Right renal pelvis (tissue), 4 donors: ENCODE measurements around the gene CTIF. TPM values are rescaled to one million over a fixed set of nuclear protein-coding genes. Genes with fewer than 3 reads are reported as not detected.
"Not testable (repeated sequence)": the region's sequence is repeated elsewhere in the genome, so short reads cannot be mapped to it uniquely, and the experiment has no call there.

ENCODE experiments used
- DNase-seq, 4 donors: peaks; one replicate each; pipeline ENCODE4 v3.0.0-alpha.2; 2013; ENCODE audit warnings: low read depth in 4 of 4, low spot score in 3 of 4, missing footprints in 1 of 4
- polyA plus RNA-seq, 4 donors: library from polyadenylated mRNA; unstranded; fragments of 120-200 nt; gene quantifications; one replicate each; pipeline ENCODE4 v1.2.1, GENCODE V29; 2013; ENCODE audit not compliant: insufficient read length in 4 of 4

The CTIF gene
- polyA plus RNA-seq, 4 donors, result 19.1 to 21.8 (median 21.7) TPM

- no peak for DNase-seq
Measured at GRCh38 chr18:48638896-48639771, 100.3 kb downstream of the CTIF start.

GRCh38 chr18:48639772-48640432, 101.1 kb downstream of the CTIF start:
- DNase-seq, result no peak

- no peak for DNase-seq
Measured at GRCh38 chr18:48640566-48641270, 101.9 kb downstream of the CTIF start.

GRCh38 chr18:48641981-48642380, 103.2 kb downstream of the CTIF start:
- DNase-seq, result no peak

- no peak for DNase-seq
Measured at GRCh38 chr18:48642503-48642902, 103.7 kb downstream of the CTIF start.

GRCh38 chr18:48643262-48643661, 104.4 kb downstream of the CTIF start:
- DNase-seq, result no peak

DNA sequence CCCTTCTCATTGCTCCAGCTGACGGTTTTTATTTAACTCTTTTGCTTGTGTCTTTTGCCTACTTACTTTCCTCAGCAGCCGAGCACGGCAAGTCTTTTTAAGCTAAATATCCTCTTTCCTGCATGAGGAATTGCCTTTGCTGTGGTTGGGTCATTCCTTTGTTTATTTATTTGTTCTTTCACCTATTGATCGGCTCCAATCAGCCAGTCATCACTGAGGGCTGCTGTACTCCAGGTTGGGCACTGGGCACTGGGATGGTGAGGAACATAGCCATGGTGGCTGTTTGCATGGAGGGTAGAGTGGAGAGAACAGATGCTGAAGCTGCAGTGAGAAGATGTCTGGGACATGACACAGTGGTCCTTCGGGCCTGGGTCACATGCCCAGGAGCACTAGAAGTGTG, 105.2 kb downstream of the CTIF start:
- DNase-seq, result no peak

DNA sequence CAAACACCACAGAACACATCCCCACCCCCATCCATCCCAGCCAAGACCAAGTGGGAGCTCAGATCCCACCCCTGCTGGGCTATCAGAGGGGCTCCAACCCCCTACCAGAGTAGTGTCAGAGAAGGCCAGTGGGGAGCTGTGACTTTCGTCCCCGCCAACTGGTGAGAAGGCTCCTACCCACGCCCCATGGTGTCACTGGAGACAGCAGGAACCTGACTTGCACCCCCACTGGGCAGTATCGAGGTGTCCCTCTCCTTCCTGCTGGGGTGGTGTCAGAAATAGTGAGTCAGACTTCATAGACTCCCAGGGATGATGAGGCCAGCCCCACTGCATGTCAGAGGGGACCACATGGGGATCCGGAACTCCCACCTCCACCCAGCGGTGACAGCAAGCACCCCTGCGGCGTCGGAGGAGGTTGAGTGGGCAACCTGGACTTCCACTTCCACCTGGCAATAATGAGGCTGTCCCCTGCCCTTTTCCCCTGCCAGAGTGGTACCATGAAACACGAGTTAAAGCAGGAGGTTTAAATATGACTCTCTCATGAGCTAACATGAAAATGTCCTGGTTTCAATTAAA, 106.7 kb downstream of the CTIF start:
- no peak for DNase-seq

GRCh38 chr18:48646976-48647375, 108.1 kb downstream of the CTIF start:
- no peak for DNase-seq

DNA sequence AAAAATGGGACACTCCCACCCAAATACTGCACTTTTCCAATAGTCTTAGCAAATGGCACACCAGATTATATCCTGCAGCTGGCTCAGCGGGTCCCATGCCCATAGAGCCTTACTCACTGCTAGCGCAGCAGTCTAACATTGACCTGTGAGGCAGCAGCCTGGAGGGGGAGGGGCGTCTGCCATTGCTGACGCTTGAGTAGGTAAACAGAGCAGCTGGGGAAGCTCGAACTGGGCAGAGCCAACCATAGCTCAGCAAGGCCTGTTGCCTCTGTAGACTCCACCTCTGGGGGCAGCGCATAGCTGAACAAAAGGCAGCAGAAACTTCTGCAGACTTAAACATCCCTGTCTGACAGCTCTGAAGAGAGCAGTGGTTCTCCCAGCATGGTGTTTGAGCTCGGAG, 110.4 kb downstream of the CTIF start:
- peak in 2 of 4 donors; percentile 23 to 36 for DNase-seq

- DNase-seq, result not testable (repeated sequence)
Measured at GRCh38 chr18:48654591-48654990, 115.8 kb downstream of the CTIF start.

GRCh38 chr18:48655508-48655907, 116.7 kb downstream of the CTIF start:
- no peak for DNase-seq

DNA sequence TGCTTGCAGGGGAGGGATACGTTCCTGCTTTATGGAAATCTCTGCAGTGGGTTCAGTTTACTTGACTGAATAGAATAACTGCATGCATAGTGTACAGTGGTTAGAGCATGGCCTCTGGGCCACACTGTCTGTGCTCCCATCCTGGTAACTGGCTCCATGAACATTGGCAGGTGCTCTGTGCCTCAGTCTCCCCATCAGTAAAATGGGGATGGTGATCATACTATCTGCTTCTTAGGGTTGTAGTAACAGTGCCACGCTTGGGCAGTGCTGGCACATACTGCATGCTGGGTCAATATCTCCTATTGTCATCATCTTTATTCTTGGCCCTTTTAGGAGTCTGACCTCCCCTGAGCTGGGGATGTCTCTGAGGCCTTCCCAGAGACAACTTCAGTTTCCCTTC, 117.3 kb downstream of the CTIF start:
- DNase-seq, result no peak

DNA sequence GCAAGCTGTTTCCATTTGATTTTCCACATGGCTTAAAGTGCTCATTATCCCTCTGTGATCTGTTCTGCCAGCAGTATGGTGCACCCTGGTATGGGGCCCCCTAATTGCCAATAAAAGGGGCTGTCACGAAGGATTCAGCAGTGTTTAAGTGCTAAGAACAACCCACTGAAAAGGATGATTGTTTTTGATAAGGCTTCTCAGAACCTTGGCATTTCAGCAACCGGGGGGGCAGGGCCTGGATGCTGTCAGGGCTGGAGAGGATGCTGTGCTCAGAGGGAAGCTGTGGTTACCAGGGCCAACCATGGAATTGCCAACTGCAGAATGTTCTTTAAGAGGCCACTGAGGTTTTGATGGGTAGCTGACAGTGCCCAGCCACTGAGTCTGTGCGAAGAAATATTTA, 117.8 kb downstream of the CTIF start:
- DNase-seq, result no peak

DNA sequence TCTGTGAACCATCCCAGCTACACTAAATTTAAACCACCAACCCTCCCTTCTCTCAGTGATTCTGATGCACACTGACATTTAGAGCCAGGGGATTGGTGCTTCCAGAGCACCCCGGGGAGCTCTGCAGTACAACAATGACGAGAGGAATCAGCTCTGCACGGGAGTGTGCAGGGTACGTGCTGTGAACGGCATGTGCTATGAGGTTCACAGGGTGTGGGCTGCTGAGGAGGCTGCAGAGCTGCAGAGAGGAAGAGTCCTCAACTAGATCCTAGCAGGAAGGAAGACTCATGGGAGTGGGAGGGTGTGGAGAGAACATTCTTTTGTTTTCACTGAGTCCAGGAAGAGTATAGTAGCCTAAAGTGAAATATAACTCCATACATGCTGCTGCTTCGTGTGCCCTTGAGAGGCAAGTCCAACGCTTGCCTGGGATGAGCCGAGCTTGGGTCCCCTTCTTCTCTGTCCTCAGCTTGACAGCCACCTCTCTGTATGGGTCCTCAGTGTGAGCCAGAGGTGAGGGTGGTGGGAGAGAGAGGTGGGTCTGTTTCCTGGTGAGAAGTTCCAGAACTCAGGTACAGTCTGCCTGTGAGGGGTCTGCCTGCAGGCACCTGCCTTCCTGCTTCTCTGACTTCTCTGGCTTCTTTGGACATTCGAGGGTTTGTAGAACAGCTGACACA, 118.8 kb downstream of the CTIF start:
- DNase-seq, result no peak

- DNase-seq, result no peak
Measured at GRCh38 chr18:48658721-48659120, 119.9 kb downstream of the CTIF start.

GRCh38 chr18:48659188-48660009, 120.6 kb downstream of the CTIF start:
- no peak for DNase-seq

DNA sequence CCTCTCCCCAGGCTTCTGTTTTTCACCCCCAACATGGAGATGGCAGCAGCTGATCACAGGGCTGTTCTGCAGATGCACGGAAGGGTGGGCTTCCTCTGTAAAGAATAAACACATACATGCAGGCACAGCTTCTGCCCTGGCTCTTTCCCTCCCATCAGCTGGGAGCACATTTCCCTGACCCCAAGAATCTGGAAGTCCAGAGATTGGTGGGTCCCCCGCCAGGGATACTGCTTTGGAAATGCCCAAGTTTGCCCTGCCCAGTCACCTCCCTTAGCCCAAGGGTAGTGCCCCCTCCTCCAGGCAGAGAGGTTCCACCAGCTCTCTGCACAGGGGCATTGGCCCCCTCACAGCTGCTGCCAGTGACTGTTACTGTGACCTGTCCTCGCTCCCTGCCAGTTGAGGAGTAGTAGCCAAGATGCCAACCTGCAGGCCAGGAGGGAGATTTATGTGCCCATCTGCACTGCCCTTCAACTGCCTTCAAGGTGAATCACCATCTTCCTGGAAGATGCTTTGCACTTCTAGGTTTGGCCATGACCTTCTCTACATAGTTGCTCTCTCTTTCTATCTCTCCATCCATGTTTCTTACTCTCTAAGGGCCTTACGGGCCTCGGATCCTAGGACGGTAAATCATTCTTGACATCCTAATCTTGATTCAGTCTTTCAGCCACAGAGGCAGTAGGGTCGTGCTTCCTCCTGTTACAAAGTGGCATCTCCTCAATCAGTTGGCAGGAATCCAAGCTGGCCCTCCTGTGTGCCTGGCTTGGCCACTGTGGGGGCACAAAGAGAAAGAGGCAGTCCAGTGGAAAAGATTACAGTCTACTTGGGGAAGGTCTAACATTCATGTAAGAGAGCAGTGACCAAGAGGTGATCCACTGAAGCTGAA, 121.8 kb downstream of the CTIF start:
- no peak for DNase-seq

DNA sequence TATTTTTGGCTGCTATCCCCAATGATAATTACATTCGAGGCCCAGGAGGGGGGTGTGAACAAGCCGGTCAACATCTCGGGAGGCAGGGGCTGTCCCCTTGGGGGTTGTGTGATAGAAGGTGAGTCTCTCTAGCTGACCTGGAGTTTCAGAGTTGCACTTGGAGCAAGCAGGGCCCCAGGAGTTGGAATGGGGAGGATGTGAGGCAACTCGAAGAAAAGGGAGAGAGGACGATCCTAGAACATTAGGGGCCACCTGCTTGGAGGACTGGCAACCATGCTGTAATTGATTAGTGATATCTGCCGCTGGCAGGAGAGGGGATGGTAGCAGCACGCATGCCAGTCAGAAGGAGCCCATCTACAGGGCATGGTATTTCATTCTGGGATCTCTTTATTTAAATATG, 122.6 kb downstream of the CTIF start:
- no peak for DNase-seq
